HG03565 (cell line): ENCODE measurements around the gene TSHZ2.

Experiments used
- ATAC-seq: cut with Tn5 transposase; IDR thresholded peaks from one replicate; pipeline ENCODE4 v1.9.1; 2021; ENCODE audit warnings: mild to moderate bottlenecking, moderate library complexity; ENCODE audit not compliant: unreplicated experiment

Gene TSHZ2

GRCh38 chr20:53224851-53225250, 252.7 kb downstream of the TSHZ2 start:
- no peak for ATAC-seq

GRCh38 chr20:53226826-53227225, 254.7 kb downstream of the TSHZ2 start:
- peak; percentile 57 for ATAC-seq

GRCh38 chr20:53227523-53227922, 255.4 kb downstream of the TSHZ2 start:
- ATAC-seq = no peak

GRCh38 chr20:53231061-53231460, 258.9 kb downstream of the TSHZ2 start:
- no peak for ATAC-seq

- ATAC-seq = no peak
These were observed 265.3 kb downstream of the TSHZ2 start for GRCh38 chr20:53237461-53237860.

- no peak for ATAC-seq
These were observed 266.0 kb downstream of the TSHZ2 start for GRCh38 chr20:53238121-53238660.

GRCh38 chr20:53243152-53243551, 271.0 kb downstream of the TSHZ2 start:
- ATAC-seq = no peak

GRCh38 chr20:53244711-53245110, 272.6 kb downstream of the TSHZ2 start:
- ATAC-seq = no peak

- no peak for ATAC-seq
These were observed 273.4 kb downstream of the TSHZ2 start for GRCh38 chr20:53245574-53245973.

- ATAC-seq = no peak
These were observed 275.4 kb downstream of the TSHZ2 start for GRCh38 chr20:53247468-53248103.

- no peak for ATAC-seq
These were observed 278.3 kb downstream of the TSHZ2 start for GRCh38 chr20:53250456-53250855.

GRCh38 chr20:53252002-53252401, 279.8 kb downstream of the TSHZ2 start:
- ATAC-seq = no peak

- ATAC-seq = no peak
These were observed 281.5 kb downstream of the TSHZ2 start for GRCh38 chr20:53253668-53254067.

GRCh38 chr20:53255102-53255710, 283.0 kb downstream of the TSHZ2 start:
- ATAC-seq = no peak

- no peak for ATAC-seq
These were observed 286.6 kb downstream of the TSHZ2 start for GRCh38 chr20:53258741-53259140.

GRCh38 chr20:53260168-53260567, 288.0 kb downstream of the TSHZ2 start:
- no peak for ATAC-seq

GRCh38 chr20:53260591-53260990, 288.4 kb downstream of the TSHZ2 start:
- ATAC-seq = no peak

- no peak for ATAC-seq
These were observed 290.2 kb downstream of the TSHZ2 start for GRCh38 chr20:53262365-53262764.

- ATAC-seq = no peak
These were observed 291.6 kb downstream of the TSHZ2 start for GRCh38 chr20:53263554-53264438.

GRCh38 chr20:53264604-53265003, 292.4 kb downstream of the TSHZ2 start:
- ATAC-seq = no peak

- ATAC-seq = no peak
These were observed 293.2 kb downstream of the TSHZ2 start for GRCh38 chr20:53265304-53265875.
